GM19328 (cell line): ENCODE measurements around the gene SDR39U1.

Experiments used
- ATAC-seq: cut with Tn5 transposase; IDR thresholded peaks from one replicate; pipeline ENCODE4 v1.9.1; 2021; ENCODE audit warnings: mild to moderate bottlenecking, moderate library complexity; ENCODE audit not compliant: unreplicated experiment

The SDR39U1 gene

GRCh38 chr14:24392325-24393091, 50.1 kb downstream of the SDR39U1 start:
- ATAC-seq, result no peak

- no peak for ATAC-seq
These were observed 51.7 kb downstream of the SDR39U1 start for GRCh38 chr14:24390701-24391468.
